Transverse colon (tissue), 4 donors: Measurements from ENCODE around the gene HMGN1. TPM values are rescaled to one million over a fixed set of nuclear protein-coding genes. Genes with fewer than 3 reads are reported as not detected.

Experiments used
- DNase-seq: peaks from one replicate; pipeline ENCODE4 v3.0.0-alpha.2; 2019
- H3K27ac ChIP-seq, 4 donors: fragments of 200-600 bp; sonication (generic); 2 replicates each; pipeline ENCODE4 v1.5.1; 2016 to 2018; ENCODE audit warnings: inconsistent platforms in 4 of 4
- H3K27me3 ChIP-seq: fragments of 200-600 bp; sonication (generic); 2 replicates; pipeline ENCODE4 v1.5.1; 2017; ENCODE audit warnings: inconsistent platforms
- H3K36me3 ChIP-seq, 4 donors: fragments of 200-600 bp; sonication (generic); 2 replicates each; pipeline ENCODE4 v1.5.1; 2017 to 2019; ENCODE audit warnings: inconsistent platforms in 4 of 4
- H3K4me1 ChIP-seq, 4 donors: fragments of 200-600 bp; sonication (generic); 2 replicates each; pipeline ENCODE4 v1.5.1; 2017 to 2020; ENCODE audit warnings: inconsistent platforms in 4 of 4
- H3K4me3 ChIP-seq, 4 donors: fragments of 200-600 bp; sonication (generic); 1 replicate in 1 of 4; 2 replicates in 3 of 4; pipeline versions ENCODE4 v1.5.1 to v1.6.1; 2017 to 2019; ENCODE audit warnings: inconsistent platforms in 4 of 4
- H3K9me3 ChIP-seq, 2 donors: fragments of 200-600 bp; sonication (generic); 2 replicates each; pipeline ENCODE4 v1.5.1; 2017 to 2019; ENCODE audit warnings: inconsistent platforms in 2 of 2
- CTCF ChIP-seq, 5 experiments: fragments of 200-600 bp in 3 of 5; fragments of 450-650 bp in 2 of 5; sonication (generic) in 3 of 5; IDR thresholded peaks; 1 replicate in 2 of 5; 2 replicates in 3 of 5; pipeline ENCODE4 v1.5.1; 2016 to 2017; ENCODE audit warnings: antibody characterized with exemption in 5 of 5, inconsistent platforms in 3 of 5, mild to moderate bottlenecking in 2 of 5, moderate library complexity in 1 of 5
- EP300 ChIP-seq: sonication (generic); formaldehyde crosslinking; IDR thresholded peaks from one replicate; pipeline ENCODE4 v1.6.1; 2017; ENCODE audit warnings: antibody characterized with exemption, low read depth
- POLR2A ChIP-seq: fragments of 450-650 bp; IDR thresholded peaks from one replicate; pipeline ENCODE4 v1.6.1; 2016; ENCODE audit warnings: antibody characterized with exemption, mild to moderate bottlenecking, moderate library complexity
- POLR2AphosphoS5 ChIP-seq, 3 donors: sonication (generic); formaldehyde crosslinking; IDR thresholded peaks; one replicate each; pipeline ENCODE4 v1.6.1; 2016; ENCODE audit warnings: antibody characterized with exemption in 3 of 3
- WGBS, 2 donors: methylation state at CpG; one replicate each; pipeline ENCODE4 v1.1.5; 2018; ENCODE audit warnings: low coverage in 1 of 2; 5-methylcytosine and 5-hydroxymethylcytosine counted together
- in situ Hi-C, 4 donors: fragments of 200-750 bp; cut with MboI; loops; one replicate each; pipeline versions ENCODE4 v1.15.0 to v1.15.1; 2017; ENCODE audit warnings: low sequenced_read_pairs in 3 of 4, low pct_ligation_motif_present in 1 of 4, low pct_unique_long_range_greater_than_20kb in 1 of 4
- intact Hi-C: fragments of 100-400 bp; cut with DNase I; formaldehyde crosslinking; loops from one replicate; pipeline ENCODE4 v1.15.1; 2023; ENCODE audit warnings: low total_unique reads
- total RNA-seq, 4 donors: library from RNA; depleted of rRNA; stranded (reverse); fragments of >200 nt; gene quantifications; one replicate each; pipeline ENCODE4 v1.1.0, GENCODE V29; 2016

Gene HMGN1
- total RNA-seq, 4 donors from 2014 or later, result 51.1 to 277 (median 99.7) TPM

GRCh38 chr21:39340687-39341086, 8.2 kb downstream of the HMGN1 start:
- Histone ChIP-seq H3K4me3 (no peak overlapping the region), H3K4me1 (peaks cover 0 to 8% (median under 1%) of the 10 kb centered on the region in 4 donors), H3K9me3 (no peaks in the 10 kb centered on the region), H3K27ac (no peak overlapping the region), H3K36me3 (peaks cover 0 to 26% (median 11%) of the 10 kb centered on the region in 4 donors), H3K27me3 (no peaks in the 10 kb centered on the region)
- TF ChIP-seq CTCF (IDR thresholded peaks at IDR 0.05) (no peak), POLR2AphosphoS5 (IDR thresholded peaks at IDR 0.05) (no peak), POLR2A (no peak), EP300 (no peak)
- 94% methylated on average over 6 of the region's 6 CpGs for WGBS, 2 donors
- DNase-seq, result no peak
- in situ Hi-C loops, result no loop called here
- intact Hi-C loops, result no loop called here

- WGBS, 2 donors, result 95% methylated on average over 2 of the region's 2 CpGs; no CpG with 5 or more reads in 1 of the 2 donors
Observed at GRCh38 chr21:39339231-39339630, 9.7 kb downstream of the HMGN1 start.

GRCh38 chr21:39336457-39337008, 12.4 kb downstream of the HMGN1 start:
- H3K27ac ChIP-seq, result no peak overlapping the region
- H3K4me3 ChIP-seq, result no peak overlapping the region
- TF ChIP-seq POLR2A (no peak), EP300 (no peak), CTCF (IDR thresholded peaks at IDR 0.05) (no peak), POLR2AphosphoS5 (IDR thresholded peaks at IDR 0.05) (no peak)
- in situ Hi-C loops, result no loop called here
- peaks cover 0 to 3% (median 0%) of the 10 kb centered on the region in 4 donors for H3K36me3 ChIP-seq
- H3K4me1 ChIP-seq, result peaks cover 0 to 4% (median 0%) of the 10 kb centered on the region in 4 donors
- H3K27me3 ChIP-seq, result no peaks in the 10 kb centered on the region
- intact Hi-C loops, result no loop called here
- DNase-seq, result no peak
- WGBS, 2 donors, result 69 to 83% methylated on average over 5 to 13 of the region's 13 CpGs
- no peaks in the 10 kb centered on the region for H3K9me3 ChIP-seq

More at GRCh38 chr21:39339231-39339630, 9.7 kb downstream of the HMGN1 start:
- no peaks in the 10 kb centered on the region for H3K4me1 ChIP-seq
- TF ChIP-seq CTCF (IDR thresholded peaks at IDR 0.05) (no peak), POLR2A (no peak), POLR2AphosphoS5 (IDR thresholded peaks at IDR 0.05) (no peak), EP300 (no peak)
- DNase-seq, result no peak
- H3K36me3 ChIP-seq, result peaks cover 0 to 18% (median 9%) of the 10 kb centered on the region in 4 donors
- H3K9me3 ChIP-seq, result no peaks in the 10 kb centered on the region
- no peaks in the 10 kb centered on the region for H3K27me3 ChIP-seq
- in situ Hi-C loops (no loop called here), intact Hi-C loops (no loop called here)
- no peak overlapping the region for H3K27ac ChIP-seq
- H3K4me3 ChIP-seq, result no peak overlapping the region

- 90 to 94% methylated on average over 4 of the region's 4 CpGs for WGBS, 2 donors
- Histone ChIP-seq H3K27ac (no peak overlapping the region), H3K4me3 (no peak overlapping the region), H3K9me3 (no peaks in the 10 kb centered on the region), H3K4me1 (peaks cover 0 to 4% (median 0%) of the 10 kb centered on the region in 4 donors), H3K36me3 (no peaks in the 10 kb centered on the region), H3K27me3 (no peaks in the 10 kb centered on the region)
- intact Hi-C loops (no loop called here), in situ Hi-C loops (no loop called here)
- TF ChIP-seq EP300, result no peak
- TF ChIP-seq CTCF (IDR thresholded peaks at IDR 0.05), result no peak
- no peak for TF ChIP-seq POLR2AphosphoS5 (IDR thresholded peaks at IDR 0.05)
- TF ChIP-seq POLR2A, result no peak
- DNase-seq, result no peak
Observed at GRCh38 chr21:39334611-39335010, 14.3 kb downstream of the HMGN1 start.
